SK-N-SH treated with all-trans-retinoic acid at 6 μM for 48 hours (cell line): ENCODE data around the gene SLC39A5.
"Not testable (repeated sequence)": the region's sequence is repeated elsewhere in the genome, so short reads cannot be mapped to it uniquely, and the experiment has no call there.

Experiments used
- ATAC-seq: fragments of 200-7000 bp; cut with Tn5 transposase; 3 replicates; pipeline ENCODE4 v1.9.1; 2020; ENCODE audit warnings: mild to moderate bottlenecking, moderate library complexity
- ISL1 ChIP-seq: fragments of 250-450 bp; sonication (Bioruptor Pico); IDR thresholded peaks from 2 replicates; pipeline ENCODE4 v2.1.2; 2022; ENCODE audit warnings: mild to moderate bottlenecking, moderate library complexity
- OSR1 ChIP-seq: fragments of 250-450 bp; sonication (Bioruptor Pico); IDR thresholded peaks from 2 replicates; pipeline ENCODE4 v1.8.0; 2022; ENCODE audit warnings: moderate library complexity, mild to moderate bottlenecking, inconsistent platforms
- PATZ1 ChIP-seq: fragments of 250-450 bp; sonication (Bioruptor Pico); IDR thresholded peaks from 2 replicates; pipeline ENCODE4 v1.8.0; 2020; ENCODE audit warnings: mild to moderate bottlenecking, moderate library complexity, borderline replicate concordance
- PPARA ChIP-seq: fragments of 250-450 bp; sonication (Bioruptor Pico); IDR thresholded peaks from 2 replicates; pipeline ENCODE4 v1.5.0; 2020; ENCODE audit warnings: mild to moderate bottlenecking, borderline replicate concordance
- RARB ChIP-seq: fragments of 250-450 bp; sonication (Bioruptor Pico); IDR thresholded peaks from 2 replicates; pipeline ENCODE4 v1.8.0; 2021; ENCODE audit warnings: mild to moderate bottlenecking, moderate library complexity
- TCF4 ChIP-seq: fragments of 250-450 bp; sonication (Bioruptor Pico); IDR thresholded peaks from 2 replicates; pipeline ENCODE4 v1.8.0; 2021; ENCODE audit warnings: mild to moderate bottlenecking, moderate library complexity, borderline replicate concordance
- TOX ChIP-seq: fragments of 250-450 bp; sonication (Bioruptor Pico); IDR thresholded peaks from 2 replicates; pipeline ENCODE4 v1.8.0; 2021; ENCODE audit warnings: mild to moderate bottlenecking, moderate library complexity, borderline replicate concordance
- TSHZ2 ChIP-seq: fragments of 250-450 bp; sonication (Bioruptor Pico); IDR thresholded peaks from 2 replicates; pipeline ENCODE4 v1.5.0; 2020; ENCODE audit warnings: mild to moderate bottlenecking, moderate library complexity
- ZC3H10 ChIP-seq: fragments of 250-450 bp; sonication (Bioruptor Pico); IDR thresholded peaks from 2 replicates; pipeline ENCODE4 v1.5.1; 2021; ENCODE audit warnings: mild to moderate bottlenecking, moderate library complexity
- ZFP3 ChIP-seq: fragments of 250-450 bp; sonication (Bioruptor Pico); IDR thresholded peaks from 2 replicates; pipeline ENCODE4 v1.5.0; 2020; ENCODE audit warnings: mild to moderate bottlenecking, moderate library complexity
- ZFP30 ChIP-seq: fragments of 450-650 bp; formaldehyde crosslinking; IDR thresholded peaks from 2 replicates; pipeline ENCODE4 v1.5.0; 2022; ENCODE audit warnings: mild to moderate bottlenecking, moderate library complexity
- ZNF70 ChIP-seq: fragments of 450-650 bp; formaldehyde crosslinking; IDR thresholded peaks from 2 replicates; pipeline ENCODE4 v1.5.0; 2020; ENCODE audit warnings: mild to moderate bottlenecking, moderate library complexity
- TF ChIP-seq, protein P1 (sequence below): fragments of 250-450 bp; sonication (Bioruptor Pico); IDR thresholded peaks from 2 replicates; pipeline ENCODE4 v1.8.0; 2021; ENCODE audit warnings: low read depth, mild to moderate bottlenecking, moderate library complexity, borderline replicate concordance

Gene SLC39A5

DNA sequence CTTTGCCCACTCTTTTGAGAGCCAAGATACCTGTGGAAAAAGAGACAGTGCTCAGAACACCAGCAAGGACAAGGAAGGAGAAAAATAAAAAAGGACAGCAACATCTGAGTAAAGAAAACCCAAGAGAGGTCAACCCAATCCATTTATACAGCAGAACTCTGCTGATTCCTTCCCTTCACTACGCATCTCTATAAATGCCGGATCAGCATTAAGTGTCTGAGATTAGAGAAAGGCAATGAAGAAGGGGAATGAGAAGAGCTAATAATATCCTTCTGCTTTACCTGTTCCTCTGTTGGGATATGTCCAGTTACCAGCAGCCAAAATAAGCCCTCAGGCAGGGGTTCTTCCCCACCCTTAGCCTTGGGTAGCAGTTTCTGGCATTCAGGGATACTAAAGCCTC lies 52.7 kb downstream of the SLC39A5 start:
- ATAC-seq: no peak
- TF ChIP-seq ZFP3 (CRISPR knock-in tag) (no peak), ZC3H10 (CRISPR knock-in tag) (no peak), TSHZ2 (CRISPR knock-in tag) (no peak), TOX (no peak), ISL1 (CRISPR knock-in tag) (no peak), OSR1 (CRISPR knock-in tag) (no peak), ZFP30 (CRISPR knock-in tag) (no peak), PPARA (CRISPR knock-in tag) (no peak), ZNF70 (CRISPR knock-in tag) (no peak), PATZ1 (CRISPR knock-in tag) (no peak), TCF4 (CRISPR knock-in tag) (no peak), RARB (CRISPR knock-in tag) (no peak)
- TF ChIP-seq, protein P1, sequence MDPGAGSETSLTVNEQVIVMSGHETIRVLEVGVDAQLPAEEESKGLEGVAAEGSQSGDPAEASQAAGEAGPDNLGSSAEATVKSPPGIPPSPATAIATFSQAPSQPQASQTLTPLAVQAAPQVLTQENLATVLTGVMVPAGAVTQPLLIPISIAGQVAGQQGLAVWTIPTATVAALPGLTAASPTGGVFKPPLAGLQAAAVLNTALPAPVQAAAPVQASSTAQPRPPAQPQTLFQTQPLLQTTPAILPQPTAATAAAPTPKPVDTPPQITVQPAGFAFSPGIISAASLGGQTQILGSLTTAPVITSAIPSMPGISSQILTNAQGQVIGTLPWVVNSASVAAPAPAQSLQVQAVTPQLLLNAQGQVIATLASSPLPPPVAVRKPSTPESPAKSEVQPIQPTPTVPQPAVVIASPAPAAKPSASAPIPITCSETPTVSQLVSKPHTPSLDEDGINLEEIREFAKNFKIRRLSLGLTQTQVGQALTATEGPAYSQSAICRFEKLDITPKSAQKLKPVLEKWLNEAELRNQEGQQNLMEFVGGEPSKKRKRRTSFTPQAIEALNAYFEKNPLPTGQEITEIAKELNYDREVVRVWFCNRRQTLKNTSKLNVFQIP (CRISPR knock-in tag): no peak

GRCh38 chr12:56284263-56284662 lies 54.4 kb downstream of the SLC39A5 start:
- not testable (repeated sequence) for ATAC-seq

GRCh38 chr12:56286044-56286830 lies 56.4 kb downstream of the SLC39A5 start:
- no peak for ATAC-seq
- TF ChIP-seq TOX (no peak), RARB (CRISPR knock-in tag) (no peak), TCF4 (CRISPR knock-in tag) (no peak)
- TF ChIP-seq, protein P1 (CRISPR knock-in tag): no peak
